Esophagus mucosa (tissue), 1 donor: ENCODE results near the gene ATAD3B. TPM values are rescaled to one million over a fixed set of nuclear protein-coding genes. Genes with fewer than 3 reads are reported as not detected.
"Not testable (repeated sequence)": the region's sequence is repeated elsewhere in the genome, so short reads cannot be mapped to it uniquely, and the experiment has no call there.

Experiments used
- ATAC-seq: fragments of 200-7000 bp; cut with Tn5 transposase; one replicate; pipeline ENCODE4 v1.9.1; 2020
- total RNA-seq: library from RNA; stranded (reverse); gene quantifications from one replicate; pipeline ENCODE4 v1.2.4, GENCODE V29; 2023
- donor health status: DM: yes; HTN: yes; CAD: no.

The ATAD3B gene
- total RNA-seq, 1 donor from 2014 or later = 13.7 TPM

DNA sequence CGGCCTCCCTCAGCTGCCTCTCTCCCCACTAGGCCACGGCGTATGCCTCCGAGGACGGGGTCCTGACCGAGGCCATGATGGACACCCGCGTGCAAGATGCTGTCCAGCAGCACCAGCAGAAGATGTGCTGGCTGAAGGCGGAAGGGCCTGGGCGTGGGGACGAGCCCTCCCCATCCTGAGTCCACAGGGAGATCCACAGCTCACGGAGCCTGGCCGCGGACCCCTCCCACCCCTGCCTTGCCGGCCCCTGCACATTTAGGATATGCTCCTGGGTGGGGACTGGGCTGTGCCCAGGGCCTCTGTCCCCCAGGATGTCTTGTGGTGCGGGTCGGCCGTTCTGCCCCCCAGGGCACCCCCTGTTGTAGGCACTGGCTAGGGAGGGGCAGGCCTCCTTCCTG lies 62.3 kb downstream of the ATAD3B start:
- ATAC-seq = not testable (repeated sequence)

DNA sequence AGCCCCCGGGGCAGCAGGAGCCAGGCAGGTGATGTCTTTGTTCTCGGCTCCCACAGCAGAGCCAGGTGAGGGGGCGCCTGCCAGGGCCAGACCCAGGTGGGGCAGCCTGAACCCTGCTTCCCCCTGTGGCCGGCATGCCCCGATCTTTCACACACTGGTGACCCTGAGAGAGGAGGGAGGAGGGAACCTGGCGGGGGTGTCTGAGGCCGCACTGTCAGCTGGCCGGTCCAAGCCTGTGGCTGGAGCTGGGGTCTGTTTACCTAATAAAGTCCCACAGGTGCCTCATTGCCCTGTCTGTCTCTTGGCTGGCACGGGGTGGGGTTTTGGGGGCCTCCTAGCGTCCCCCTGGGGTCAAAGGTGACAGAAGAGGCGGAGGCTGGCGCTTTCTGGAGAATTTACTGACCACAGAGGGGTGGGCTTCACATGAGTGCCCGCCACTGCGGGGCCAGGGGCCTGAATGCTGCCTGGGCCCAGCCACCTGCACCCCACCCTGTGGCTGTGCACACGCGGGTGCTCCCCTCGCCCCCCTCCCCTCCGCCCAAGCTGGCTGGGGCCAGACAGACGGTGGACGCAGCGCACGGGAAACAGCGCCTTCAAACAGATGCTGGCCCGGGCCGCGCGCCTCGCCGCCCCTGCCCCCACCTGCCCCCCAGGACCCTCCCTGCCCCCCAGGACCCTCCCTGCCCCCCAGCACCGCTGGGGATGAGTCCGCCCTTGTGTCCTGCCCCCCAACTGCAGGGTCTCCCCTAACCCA lies 63.0 kb downstream of the ATAD3B start:
- no peak for ATAC-seq

DNA sequence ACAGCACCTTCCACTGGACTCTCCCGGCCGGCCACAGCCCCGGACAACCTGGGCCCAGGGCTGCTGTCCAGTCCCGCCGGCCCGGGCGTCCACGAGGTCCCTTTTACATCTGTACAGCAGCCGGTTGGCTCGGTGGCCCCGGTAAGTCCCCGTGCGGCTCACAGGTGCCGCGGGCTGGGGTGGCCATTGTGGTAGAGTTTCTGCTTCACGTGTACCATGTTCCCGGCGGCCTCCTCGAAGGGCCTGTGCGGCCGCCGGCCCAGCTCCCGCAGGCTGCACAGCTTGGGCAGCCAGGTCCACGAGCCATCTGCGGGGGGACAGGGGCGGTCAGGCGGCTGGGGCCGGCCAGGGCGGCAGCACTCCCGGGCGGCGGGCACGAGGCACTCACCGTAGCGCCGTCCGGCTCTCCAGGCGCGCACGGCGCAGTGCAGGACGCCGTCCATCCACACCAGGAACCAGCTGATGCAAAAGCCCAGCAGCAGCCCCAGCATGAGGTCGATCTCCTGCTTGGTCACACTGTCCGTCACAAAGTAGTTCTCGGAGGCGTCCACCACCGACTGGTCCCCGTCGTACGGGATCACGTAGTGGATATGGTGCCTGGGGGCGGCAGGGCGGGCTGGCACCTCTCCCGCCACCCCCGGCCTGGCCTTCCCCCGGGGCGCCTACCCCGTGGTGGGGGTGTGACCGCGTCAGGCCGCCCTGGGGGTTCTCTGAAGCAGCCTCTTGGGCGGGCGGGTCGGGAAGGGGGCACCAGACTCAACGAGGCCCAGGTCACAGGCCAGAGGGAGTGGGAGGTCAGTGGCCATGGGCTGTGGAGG lies 63.8 kb downstream of the ATAD3B start:
- no peak for ATAC-seq

DNA sequence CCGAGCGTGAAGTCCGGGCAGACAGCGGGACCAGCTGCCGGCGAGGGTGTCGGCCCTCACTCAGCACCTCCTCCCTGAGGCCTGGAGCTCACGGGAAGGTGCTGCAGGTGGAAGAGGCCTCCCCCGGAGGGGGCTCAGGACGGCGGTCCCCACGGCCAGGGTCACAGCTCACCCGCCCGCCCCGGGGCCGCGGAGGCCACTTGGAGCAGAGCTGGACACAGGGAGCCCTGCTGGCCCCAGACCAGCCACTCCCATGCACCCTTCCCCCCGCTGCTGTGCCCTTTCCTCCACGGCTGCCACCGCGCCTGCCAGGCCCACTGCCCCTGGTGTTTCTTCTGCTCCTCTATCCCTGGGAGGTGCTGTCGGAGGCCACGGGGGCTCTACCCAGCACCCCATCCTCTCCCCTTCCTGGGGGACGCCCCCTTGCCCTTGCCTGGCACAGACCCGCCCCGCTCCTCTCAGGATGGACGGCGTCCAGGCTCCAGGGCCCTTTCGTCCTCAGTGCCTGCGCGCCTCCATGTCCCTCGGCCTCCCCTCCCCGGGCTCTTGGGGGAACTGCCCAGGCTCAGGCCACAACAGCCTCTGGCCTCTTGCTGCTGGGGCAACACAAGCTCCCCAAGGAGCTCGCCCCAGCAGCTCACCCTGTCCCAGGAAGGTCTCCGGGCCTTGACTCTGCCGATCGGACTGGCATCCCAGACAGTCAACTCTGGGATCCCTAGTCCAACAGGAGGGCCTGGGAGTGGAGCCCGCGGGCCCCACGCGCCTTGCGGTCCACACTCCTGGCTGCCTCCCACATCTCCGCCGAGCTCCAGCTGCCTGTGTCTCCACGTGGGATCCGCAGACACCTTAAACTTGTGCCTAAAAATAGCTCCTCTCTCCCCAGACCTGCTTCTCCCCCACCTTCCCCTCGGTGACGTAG lies 64.7 kb downstream of the ATAD3B start:
- no peak for ATAC-seq

DNA sequence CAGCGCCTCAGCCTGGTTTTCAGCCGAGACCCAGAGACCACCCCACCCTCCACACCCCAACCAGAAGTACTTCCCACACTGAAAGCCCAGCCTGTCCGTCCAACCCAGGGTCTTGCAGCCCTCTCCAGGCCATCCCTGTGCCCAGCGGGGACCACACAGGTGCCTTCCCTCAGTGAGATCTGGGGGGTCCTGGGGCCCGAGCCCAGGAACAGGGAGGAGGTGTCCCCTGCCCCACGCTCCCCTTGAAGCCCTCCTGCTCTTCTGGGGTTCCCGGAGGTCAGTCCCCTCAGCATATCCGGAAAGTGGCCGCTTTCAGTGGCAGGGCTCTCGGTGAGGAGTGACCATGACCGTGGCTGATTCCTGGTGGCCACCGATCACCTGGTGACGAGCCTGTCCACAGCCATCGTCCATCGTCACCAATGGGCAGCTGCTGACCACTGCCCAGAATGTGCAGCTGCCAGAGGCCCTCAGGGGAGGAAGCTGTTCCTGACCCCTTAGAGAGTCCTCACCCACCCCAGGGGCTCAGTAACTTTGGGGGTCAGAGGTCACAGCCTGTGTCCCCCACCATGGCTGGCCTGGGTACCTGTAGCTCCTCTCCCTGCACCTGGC lies 65.5 kb downstream of the ATAD3B start:
- ATAC-seq = no peak

DNA sequence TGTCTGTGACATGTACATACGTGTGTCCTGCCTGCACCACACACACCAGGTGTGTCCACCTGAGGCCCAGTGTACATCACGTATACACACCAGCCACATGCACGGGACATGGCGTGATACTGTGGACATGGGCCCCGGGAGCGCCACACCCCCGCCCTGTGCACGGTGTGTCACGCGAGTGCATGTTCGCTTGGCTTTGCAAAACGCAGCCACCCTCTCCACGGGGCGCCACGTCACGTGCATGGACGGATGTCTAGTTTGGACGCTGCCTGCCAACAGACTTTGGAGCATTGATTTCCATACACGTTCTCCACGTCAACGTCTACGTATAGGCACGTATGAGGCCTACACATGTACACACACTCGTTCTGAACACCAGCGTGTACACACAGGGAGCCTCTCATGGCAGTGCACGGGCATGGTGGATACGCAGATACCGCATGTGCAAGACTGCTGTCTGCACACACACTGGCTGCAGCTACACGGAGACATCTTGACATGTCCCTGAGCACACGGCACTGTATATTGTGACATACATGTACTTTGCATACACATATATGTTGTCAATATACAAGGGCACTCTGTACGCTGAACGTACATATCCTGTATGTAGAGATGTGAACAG lies 66.2 kb downstream of the ATAD3B start:
- ATAC-seq = no peak

DNA sequence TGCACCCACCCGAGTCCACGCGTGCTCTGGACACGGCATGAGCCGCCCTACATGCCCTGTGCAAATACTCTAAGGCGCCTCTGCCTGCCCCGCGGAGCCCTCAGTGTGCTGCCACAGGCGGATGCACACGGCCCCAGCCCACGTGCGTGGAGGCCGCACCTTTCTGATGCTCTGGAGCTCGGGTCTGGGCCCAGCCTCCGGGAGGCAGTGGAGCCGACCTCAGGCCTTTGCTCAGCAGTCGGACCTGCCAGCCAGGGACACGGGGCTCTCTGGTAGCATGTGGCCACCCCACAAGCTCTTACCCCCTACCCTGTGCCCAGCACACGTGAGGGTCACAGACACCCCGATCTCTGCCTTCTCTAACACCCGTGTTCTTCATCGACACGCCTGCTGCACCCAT lies 66.8 kb downstream of the ATAD3B start:
- no peak for ATAC-seq

DNA sequence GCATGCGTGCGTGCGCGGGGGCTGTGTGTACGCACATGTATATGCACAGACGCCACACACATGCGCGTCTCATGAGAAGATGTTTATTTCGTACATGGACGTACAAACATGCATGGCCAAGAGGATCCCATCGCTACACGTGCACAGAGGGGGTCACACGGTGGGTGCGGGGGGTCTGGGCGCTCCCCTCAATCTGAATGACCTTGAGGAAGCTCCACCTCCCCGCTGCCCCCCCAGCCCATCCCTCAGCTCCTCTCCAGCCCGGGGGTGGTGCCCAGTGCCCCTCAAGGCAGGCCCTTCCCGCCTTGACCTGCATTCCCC lies 67.4 kb downstream of the ATAD3B start:
- ATAC-seq = no peak

DNA sequence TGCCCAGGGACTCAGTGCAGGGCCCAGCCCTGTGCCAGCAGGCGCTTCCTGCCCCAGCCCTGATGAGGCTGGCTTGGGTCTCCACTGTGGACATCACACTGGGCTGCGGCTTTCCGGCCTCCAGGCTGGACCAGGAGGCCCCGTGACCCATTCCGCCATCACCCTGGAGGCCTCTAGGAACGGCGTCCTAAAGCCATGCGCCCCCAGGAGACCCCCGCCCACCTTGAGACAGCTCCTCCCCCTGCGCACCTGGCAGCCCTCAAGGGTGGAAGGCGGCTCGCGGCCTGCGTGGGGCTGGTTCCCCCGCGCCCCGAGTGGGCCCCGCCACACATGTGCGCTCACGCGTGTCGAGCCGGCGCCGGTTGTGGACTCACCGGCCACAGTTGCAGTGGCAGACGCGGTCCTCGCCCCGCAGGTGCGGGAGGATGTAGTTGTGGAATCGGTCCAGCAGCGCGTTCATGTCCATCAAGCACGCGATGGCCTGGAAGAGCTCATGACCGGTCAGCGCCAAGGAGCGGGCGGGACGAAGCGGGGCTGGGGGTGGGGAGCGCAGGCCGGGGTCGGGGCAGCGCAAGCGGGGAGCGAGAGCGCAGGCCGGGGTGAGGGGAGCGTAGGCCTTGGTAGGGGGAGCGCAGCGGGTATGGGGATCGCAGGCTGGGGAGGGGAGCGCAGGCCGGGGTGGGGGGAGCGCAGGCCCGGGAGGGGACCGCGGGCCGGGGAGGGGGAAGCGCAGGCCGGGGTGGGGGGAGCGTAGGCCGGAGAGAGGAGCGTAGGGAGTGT lies 67.9 kb downstream of the ATAD3B start:
- no peak for ATAC-seq

DNA sequence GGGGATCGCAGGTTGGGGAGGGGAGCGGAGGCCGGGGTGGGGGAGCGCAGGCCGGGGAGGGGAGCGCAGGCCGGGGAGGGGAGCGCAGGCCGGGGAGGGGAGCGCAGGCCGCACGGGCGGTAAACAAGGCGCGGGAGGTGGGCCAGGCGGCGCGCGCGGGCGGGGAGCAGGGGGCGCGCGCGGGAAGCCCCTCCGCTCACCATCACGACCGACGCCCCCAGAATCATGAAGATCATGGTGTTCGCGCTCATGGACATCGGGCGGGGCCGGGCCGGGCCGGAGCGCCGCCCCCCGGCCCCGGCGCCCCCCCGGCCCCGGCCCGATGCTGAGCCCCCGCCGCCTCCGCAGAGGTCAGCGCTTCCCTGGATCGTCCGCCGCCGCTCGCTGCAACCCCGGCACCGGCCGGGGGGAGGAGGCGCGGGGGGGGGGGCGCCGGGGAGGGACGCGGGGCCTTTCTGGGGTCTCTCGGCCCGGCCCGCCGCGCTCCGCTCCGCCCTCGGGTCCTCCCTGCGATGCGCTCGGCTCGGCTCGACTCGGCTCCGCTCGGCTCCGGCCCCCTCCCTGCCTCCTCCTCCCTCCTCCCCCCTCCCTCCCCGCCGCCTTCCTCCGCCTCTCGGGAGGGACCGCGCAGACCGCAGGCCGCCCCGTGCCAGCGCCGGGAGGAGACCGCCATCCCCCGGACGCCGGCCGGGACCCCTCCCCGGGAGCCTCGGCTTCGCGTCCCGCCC lies 68.7 kb downstream of the ATAD3B start, which contains the start of gene TMEM240:
Gene TMEM240, minus strand, starts transcription at position 535 of the 728 bp plus-strand sequence. Its CDS starts 278 bp downstream, at position 257.
- ATAC-seq = peak; percentile 30

DNA sequence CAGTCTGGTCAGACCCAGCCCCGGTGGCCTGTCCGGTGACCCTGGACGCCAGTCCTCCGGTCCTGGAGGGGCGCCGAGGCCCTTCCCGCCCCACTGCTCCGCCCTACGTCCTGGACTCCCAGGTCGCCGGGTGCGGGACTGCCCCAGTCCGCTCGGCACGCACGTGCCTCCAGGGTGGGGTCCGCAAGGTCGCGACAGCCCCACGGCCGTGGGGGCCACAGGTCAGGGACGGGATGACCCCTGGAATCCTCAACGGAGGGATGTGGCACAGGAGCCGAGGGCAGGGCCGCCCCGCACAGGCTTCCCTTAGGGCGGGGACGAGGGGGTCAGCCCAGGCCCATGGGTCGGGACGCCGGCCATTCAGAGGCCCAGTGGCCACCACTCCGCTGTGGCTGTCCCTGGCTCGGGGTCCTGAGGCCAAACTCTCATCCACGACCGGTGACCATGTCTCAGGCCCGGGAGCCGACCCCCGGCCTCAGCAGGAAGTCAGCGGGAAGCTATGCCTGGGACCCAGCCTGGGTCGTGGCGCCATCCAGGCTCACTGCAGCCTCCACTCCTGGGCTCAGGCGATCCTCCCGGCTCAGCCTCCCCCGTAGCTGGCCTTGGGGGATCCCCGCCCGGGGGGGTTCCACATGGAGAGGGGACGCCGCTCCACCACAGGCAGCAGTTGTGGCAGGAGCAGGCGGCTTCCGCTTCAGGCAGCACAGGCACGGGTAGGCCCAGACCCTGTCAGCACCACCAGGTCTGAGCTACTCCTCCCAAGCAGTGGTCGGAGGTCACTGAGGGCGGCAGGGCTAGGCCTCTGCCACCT lies 69.5 kb downstream of the ATAD3B start:
- ATAC-seq = peak; percentile 4

DNA sequence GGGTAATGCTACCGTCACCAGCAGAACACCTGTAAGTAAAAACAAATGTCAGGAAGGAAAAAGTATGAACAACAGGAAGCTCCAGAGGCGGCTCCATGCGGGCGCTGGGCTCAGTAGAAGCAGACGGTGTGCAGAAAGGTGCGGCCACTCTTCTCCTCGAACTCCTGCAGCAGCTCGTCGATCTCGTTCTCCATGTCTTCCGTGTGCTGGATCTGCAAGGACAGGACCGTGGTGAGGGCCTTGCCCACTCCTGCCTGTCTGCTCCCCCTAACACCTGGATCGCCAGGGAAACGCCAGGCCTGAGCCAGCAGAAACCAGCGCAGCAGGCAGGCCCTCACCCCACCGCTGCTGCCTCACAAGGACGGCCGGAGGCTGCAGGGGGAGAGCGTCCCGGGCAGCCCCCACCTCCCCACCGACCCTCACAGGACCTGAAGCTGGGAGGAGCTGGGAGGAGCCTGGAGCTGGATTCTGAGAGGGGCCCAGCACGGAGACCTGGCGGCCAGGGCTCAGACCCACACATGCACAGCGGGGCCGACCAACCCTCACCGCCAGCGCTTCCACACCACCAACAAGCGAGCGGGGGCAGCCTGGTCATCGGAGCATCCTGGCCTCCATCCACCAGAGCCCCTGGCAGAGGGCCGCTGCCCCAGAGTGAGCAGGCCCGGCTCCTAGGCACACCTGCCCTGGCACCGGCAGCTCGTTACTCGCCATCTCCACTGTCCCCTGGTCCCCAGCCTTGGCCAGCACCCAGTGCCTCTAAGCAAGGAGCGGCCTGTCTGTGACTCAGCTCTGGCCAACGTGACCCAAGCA lies 70.6 kb downstream of the ATAD3B start:
- peak; percentile 6 for ATAC-seq

DNA sequence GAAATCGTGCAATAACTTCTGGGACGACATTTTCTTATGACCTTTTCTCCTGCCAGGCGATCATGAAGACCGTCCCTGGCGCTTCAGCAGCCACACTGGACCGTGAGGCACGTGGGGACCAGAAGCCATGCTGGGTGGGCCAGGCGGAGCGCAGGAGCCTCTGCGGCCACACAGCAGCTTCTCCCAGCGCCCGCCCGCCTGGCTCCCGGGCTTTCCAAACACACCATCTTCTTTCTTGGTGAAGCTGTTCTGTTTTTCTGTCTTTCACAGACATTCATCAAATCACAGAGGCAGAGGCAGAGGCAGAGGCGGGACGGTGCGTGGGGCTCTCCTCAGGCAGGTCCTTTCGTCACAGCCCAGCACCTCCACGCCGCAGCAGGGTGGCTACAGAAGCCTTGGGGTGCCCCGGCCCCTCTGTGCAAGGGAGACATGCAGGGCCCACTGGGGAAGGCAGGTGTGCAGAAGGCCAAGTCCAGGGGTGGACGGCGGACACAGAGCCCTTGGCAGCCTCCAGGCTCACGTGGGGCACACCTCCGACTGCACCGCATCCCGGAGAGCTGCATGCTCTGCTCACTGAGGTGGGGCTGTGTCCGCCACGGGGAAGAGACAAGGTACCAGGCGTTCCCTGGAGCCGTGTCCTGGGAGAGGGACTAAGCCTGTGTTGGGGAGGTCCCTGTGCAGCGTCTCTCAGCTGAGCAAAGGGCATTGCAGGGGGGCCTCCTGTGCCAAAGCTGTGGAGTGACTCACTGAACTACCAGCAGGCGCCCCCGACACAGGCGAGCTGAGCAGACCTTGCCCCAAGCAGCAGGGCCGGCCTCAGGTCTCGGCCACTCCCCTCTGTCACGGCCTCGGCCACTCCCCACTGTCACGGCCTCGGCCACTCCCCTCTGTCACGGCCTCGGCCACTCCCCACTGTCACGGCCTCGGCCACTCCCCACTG lies 71.5 kb downstream of the ATAD3B start:
- ATAC-seq = peak; percentile 15

DNA sequence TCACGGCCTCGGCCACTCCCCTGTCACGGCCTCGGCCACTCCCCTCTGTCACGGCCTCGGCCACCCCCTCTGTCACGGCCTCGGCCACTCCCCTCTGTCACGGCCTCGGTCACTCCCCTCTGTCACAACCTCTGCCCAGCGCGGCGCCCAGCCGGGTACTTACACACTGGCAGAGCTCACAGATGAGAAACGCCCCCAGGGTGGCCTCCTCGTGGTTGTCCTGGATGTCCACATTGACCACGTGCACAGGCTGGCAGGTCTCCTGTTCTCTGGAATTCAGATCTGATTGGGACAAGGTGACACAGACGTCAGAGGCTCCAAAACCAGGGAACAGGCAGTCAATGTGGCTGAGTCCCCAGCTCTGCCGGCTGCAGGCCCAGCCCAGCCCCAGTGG lies 72.1 kb downstream of the ATAD3B start:
- peak; percentile 36 for ATAC-seq

DNA sequence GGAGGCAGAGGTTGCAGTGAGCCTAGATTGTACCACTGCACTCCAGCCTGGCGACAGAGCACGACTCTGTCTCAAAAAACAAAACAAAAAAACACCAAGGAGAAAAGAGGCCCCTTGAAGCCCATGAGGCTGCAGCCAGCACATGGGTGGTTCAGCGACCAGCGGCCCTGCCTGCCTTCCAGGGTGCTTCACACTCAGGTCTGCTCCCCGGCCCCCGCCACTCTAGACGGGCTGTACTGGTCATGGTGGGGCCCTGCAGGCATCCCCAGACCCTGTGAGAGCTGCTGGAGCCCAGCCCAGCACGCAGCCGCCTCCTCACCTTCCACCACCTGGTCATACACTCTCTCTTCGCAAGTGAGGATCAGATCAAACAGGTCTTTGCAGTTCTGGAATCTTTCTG lies 73.0 kb downstream of the ATAD3B start:
- ATAC-seq = no peak
